GM13976 (cell line): ENCODE data around the gene GDI2.
"Not testable (repeated sequence)": the region's sequence is repeated elsewhere in the genome, so short reads cannot be mapped to it uniquely, and the experiment has no call there.

ENCODE experiments used
- DNase-seq: peaks from one replicate; pipeline ENCODE4 v3.0.0; 2012; ENCODE audit warnings: low spot score
- CTCF ChIP-seq: IDR thresholded peaks from 2 replicates; pipeline ENCODE4 v1.5.1; 2012; ENCODE audit warnings: borderline replicate concordance, mild to moderate bottlenecking; ENCODE audit not compliant: insufficient read depth; ENCODE audit errors: extremely low read depth, missing control alignments, control extremely low read depth
- in situ Hi-C: fragments of 300-500 bp; cut with MboI; formaldehyde crosslinking; loops from one replicate; pipeline ENCODE4 v1.12.0; 2022; ENCODE audit warnings: low sequenced_read_pairs, mixed read lengths, inconsistent platforms; ENCODE audit not compliant: unreplicated experiment

Gene GDI2

GRCh38 chr10:5788969-5789368 lies 24.3 kb downstream of the GDI2 start:
- no peak for TF ChIP-seq CTCF
- in situ Hi-C loops, result no loop called here
- DNase-seq, result no peak

GRCh38 chr10:5783300-5783699 lies 29.9 kb downstream of the GDI2 start:
- in situ Hi-C loops, result no loop called here
- DNase-seq, result no peak
- no peak for TF ChIP-seq CTCF

- no peak for DNase-seq
- no peak for TF ChIP-seq CTCF
- in situ Hi-C loops, result no loop called here
Observed at GRCh38 chr10:5782174-5782573, 31.1 kb downstream of the GDI2 start.

- no peak for DNase-seq
- TF ChIP-seq CTCF, result no peak
- in situ Hi-C loops, result no loop called here
Observed at GRCh38 chr10:5779730-5780129, 33.5 kb downstream of the GDI2 start.

GRCh38 chr10:5777758-5778157 lies 35.5 kb downstream of the GDI2 start:
- in situ Hi-C loops, DNase-seq: not testable (repeated sequence)

- DNase-seq, result no peak
- TF ChIP-seq CTCF, result no peak
- in situ Hi-C loops, result no loop called here
Observed at GRCh38 chr10:5776881-5777197, 36.4 kb downstream of the GDI2 start.

- TF ChIP-seq CTCF, result no peak
- no peak for DNase-seq
- in situ Hi-C loops, result no loop called here
Observed at GRCh38 chr10:5776136-5776880, 36.9 kb downstream of the GDI2 start.
